Dendritic cell treated with granulocyte-macrophage colony-stimulating factor and Interleukin-4, amounts not matched to agents 40 ng/mL and 50 ng/mL, for 4 days (primary cell): Measurements from ENCODE around the gene SLC7A11.
"Not testable (repeated sequence)": the region's sequence is repeated elsewhere in the genome, so short reads cannot be mapped to it uniquely, and the experiment has no call there.

Experiments
- H3K27ac Mint-ChIP-seq: one replicate; pipeline ENCODE4 v1.8.0; 2022; ENCODE audit warnings: mild to moderate bottlenecking, mixed read lengths
- H3K27me3 Mint-ChIP-seq: one replicate; pipeline ENCODE4 v1.8.0; 2022; ENCODE audit warnings: mild to moderate bottlenecking, mixed read lengths
- H3K36me3 Mint-ChIP-seq: one replicate; pipeline ENCODE4 v1.8.0; 2022; ENCODE audit warnings: low read depth, mixed read lengths
- H3K4me1 Mint-ChIP-seq: one replicate; pipeline ENCODE4 v1.8.0; 2022; ENCODE audit warnings: low read depth, mixed read lengths
- H3K4me3 Mint-ChIP-seq: one replicate; pipeline ENCODE4 v1.8.0; 2022; ENCODE audit warnings: mild to moderate bottlenecking, moderate library complexity, mixed read lengths
- H3K9me3 Mint-ChIP-seq: one replicate; pipeline ENCODE4 v1.8.0; 2022; ENCODE audit warnings: mixed read lengths
- intact Hi-C: fragments of 100-400 bp; cut with micrococcal nuclease; formaldehyde crosslinking; loops from one replicate; pipeline ENCODE4 v1.15.0; 2022

The SLC7A11 gene

GRCh38 chr4:138237132-138237531 is 5.0 kb downstream of the SLC7A11 start:
- Mint-ChIP-seq H3K4me1 (peaks cover 30% of the 10 kb centered on the region), H3K4me3 (peak overlapping the region; percentile 23), H3K36me3 (peaks cover 15% of the 10 kb centered on the region), H3K27ac (peak overlapping the region; percentile 76)
- intact Hi-C loops, H3K9me3 Mint-ChIP-seq, H3K27me3 Mint-ChIP-seq: not testable (repeated sequence)

GRCh38 chr4:138236037-138236436 is 6.1 kb downstream of the SLC7A11 start:
- H3K4me1 Mint-ChIP-seq, result peaks cover 23% of the 10 kb centered on the region
- intact Hi-C loops, result no loop called here
- no peaks in the 10 kb centered on the region for H3K9me3 Mint-ChIP-seq
- no peak overlapping the region for H3K4me3 Mint-ChIP-seq
- H3K27me3 Mint-ChIP-seq, result no peaks in the 10 kb centered on the region
- H3K36me3 Mint-ChIP-seq, result peaks cover 11% of the 10 kb centered on the region
- peak overlapping the region; percentile 76 for H3K27ac Mint-ChIP-seq

GRCh38 chr4:138235419-138235952 is 6.7 kb downstream of the SLC7A11 start:
- Mint-ChIP-seq H3K27ac (peak overlapping the region; percentile 76), H3K36me3 (peaks cover 15% of the 10 kb centered on the region), H3K4me1 (peaks cover 22% of the 10 kb centered on the region), H3K9me3 (no peaks in the 10 kb centered on the region), H3K27me3 (no peaks in the 10 kb centered on the region), H3K4me3 (peak overlapping the region; percentile 6)
- intact Hi-C loops, result no loop called here

- H3K27me3 Mint-ChIP-seq, result no peaks in the 10 kb centered on the region
- intact Hi-C loops, result loop anchor here (5.0 kb wide), 1 partner anchor 42 kb away; no protein-coding TSS in a partner anchor
- H3K36me3 Mint-ChIP-seq, result peaks cover 17% of the 10 kb centered on the region
Observed at GRCh38 chr4:138234248-138234647, 7.9 kb downstream of the SLC7A11 start.

GRCh38 chr4:138233313-138234034 is 8.7 kb downstream of the SLC7A11 start:
- H3K36me3 Mint-ChIP-seq, result peaks cover 21% of the 10 kb centered on the region
- peaks cover 25% of the 10 kb centered on the region for H3K4me1 Mint-ChIP-seq
- no peak overlapping the region for H3K4me3 Mint-ChIP-seq
- no peaks in the 10 kb centered on the region for H3K9me3 Mint-ChIP-seq
- peak overlapping the region; percentile 84 for H3K27ac Mint-ChIP-seq
- intact Hi-C loops, result loop anchor here (5.0 kb wide), 1 partner anchor 41 kb away; no protein-coding TSS in a partner anchor
- no peaks in the 10 kb centered on the region for H3K27me3 Mint-ChIP-seq

More at GRCh38 chr4:138234248-138234647, 7.9 kb downstream of the SLC7A11 start:
- H3K4me3 Mint-ChIP-seq, result no peak overlapping the region
- peaks cover 25% of the 10 kb centered on the region for H3K4me1 Mint-ChIP-seq
- H3K9me3 Mint-ChIP-seq, result no peaks in the 10 kb centered on the region
- peak overlapping the region; percentile 84 for H3K27ac Mint-ChIP-seq

GRCh38 chr4:138232364-138232763 is 9.8 kb downstream of the SLC7A11 start:
- H3K4me3 Mint-ChIP-seq, result no peak overlapping the region
- H3K4me1 Mint-ChIP-seq, result peaks cover 25% of the 10 kb centered on the region
- intact Hi-C loops, result loop anchor here (5.0 kb wide), 1 partner anchor 40 kb away; no protein-coding TSS in a partner anchor

GRCh38 chr4:138230048-138230447 is 12.1 kb downstream of the SLC7A11 start:
- Mint-ChIP-seq H3K4me3 (no peak overlapping the region), H3K27ac (peak overlapping the region; percentile 78), H3K9me3 (no peaks in the 10 kb centered on the region), H3K36me3 (peaks cover 27% of the 10 kb centered on the region), H3K27me3 (no peaks in the 10 kb centered on the region), H3K4me1 (peaks cover 28% of the 10 kb centered on the region)
- intact Hi-C loops, result loop anchor here (5.0 kb wide), 1 partner anchor 38 kb away; no protein-coding TSS in a partner anchor

More at GRCh38 chr4:138232364-138232763, 9.8 kb downstream of the SLC7A11 start:
- Mint-ChIP-seq H3K27me3 (no peaks in the 10 kb centered on the region), H3K27ac (no peak overlapping the region), H3K9me3 (no peaks in the 10 kb centered on the region), H3K36me3 (peaks cover 21% of the 10 kb centered on the region)

- H3K36me3 Mint-ChIP-seq, result peaks cover 34% of the 10 kb centered on the region
Observed at GRCh38 chr4:138229160-138229559, 13.0 kb downstream of the SLC7A11 start.

GRCh38 chr4:138226351-138226750 is 15.8 kb downstream of the SLC7A11 start:
- intact Hi-C loops, result no loop called here
- no peak overlapping the region for H3K27ac Mint-ChIP-seq
- peaks cover 39% of the 10 kb centered on the region for H3K4me1 Mint-ChIP-seq
- no peaks in the 10 kb centered on the region for H3K27me3 Mint-ChIP-seq
- no peak overlapping the region for H3K4me3 Mint-ChIP-seq
- no peaks in the 10 kb centered on the region for H3K9me3 Mint-ChIP-seq
- peaks cover 26% of the 10 kb centered on the region for H3K36me3 Mint-ChIP-seq

More at GRCh38 chr4:138229160-138229559, 13.0 kb downstream of the SLC7A11 start:
- Mint-ChIP-seq H3K9me3 (no peaks in the 10 kb centered on the region), H3K4me3 (no peak overlapping the region), H3K27ac (peak overlapping the region; percentile 78), H3K4me1 (peaks cover 34% of the 10 kb centered on the region), H3K27me3 (no peaks in the 10 kb centered on the region)
- intact Hi-C loops, result no loop called here

GRCh38 chr4:138225477-138225876 is 16.7 kb downstream of the SLC7A11 start:
- Mint-ChIP-seq H3K4me1 (peaks cover 33% of the 10 kb centered on the region), H3K36me3 (peaks cover 18% of the 10 kb centered on the region), H3K9me3 (no peaks in the 10 kb centered on the region)

GRCh38 chr4:138224614-138225013 is 17.5 kb downstream of the SLC7A11 start:
- Mint-ChIP-seq H3K27ac (no peak overlapping the region), H3K9me3 (no peaks in the 10 kb centered on the region), H3K27me3 (no peaks in the 10 kb centered on the region), H3K4me3 (no peak overlapping the region), H3K4me1 (peaks cover 27% of the 10 kb centered on the region), H3K36me3 (peaks cover 18% of the 10 kb centered on the region)
- intact Hi-C loops, result no loop called here

More at GRCh38 chr4:138225477-138225876, 16.7 kb downstream of the SLC7A11 start:
- intact Hi-C loops, result no loop called here
- H3K4me3 Mint-ChIP-seq, result no peak overlapping the region
- peak overlapping the region; percentile 80 for H3K27ac Mint-ChIP-seq
- H3K27me3 Mint-ChIP-seq, result no peaks in the 10 kb centered on the region

- no peak overlapping the region for H3K4me3 Mint-ChIP-seq
- peaks cover 13% of the 10 kb centered on the region for H3K36me3 Mint-ChIP-seq
- H3K4me1 Mint-ChIP-seq, result peaks cover 27% of the 10 kb centered on the region
- intact Hi-C loops, result no loop called here
- no peak overlapping the region for H3K27ac Mint-ChIP-seq
- H3K9me3 Mint-ChIP-seq, result no peaks in the 10 kb centered on the region
- H3K27me3 Mint-ChIP-seq, result no peaks in the 10 kb centered on the region
Observed at GRCh38 chr4:138223231-138223910, 18.8 kb downstream of the SLC7A11 start.

GRCh38 chr4:138222046-138222445 is 20.1 kb downstream of the SLC7A11 start:
- Mint-ChIP-seq H3K36me3 (peaks cover 14% of the 10 kb centered on the region), H3K4me1 (peaks cover 33% of the 10 kb centered on the region), H3K27ac (no peak overlapping the region), H3K4me3 (no peak overlapping the region), H3K27me3 (no peaks in the 10 kb centered on the region), H3K9me3 (no peaks in the 10 kb centered on the region)
- intact Hi-C loops, result no loop called here

GRCh38 chr4:138218976-138219375 is 23.2 kb downstream of the SLC7A11 start:
- H3K4me1 Mint-ChIP-seq, result peaks cover 34% of the 10 kb centered on the region
- H3K27me3 Mint-ChIP-seq, result no peaks in the 10 kb centered on the region
- no peak overlapping the region for H3K4me3 Mint-ChIP-seq
- intact Hi-C loops, result no loop called here
- no peaks in the 10 kb centered on the region for H3K9me3 Mint-ChIP-seq
- no peak overlapping the region for H3K27ac Mint-ChIP-seq
- peaks cover 24% of the 10 kb centered on the region for H3K36me3 Mint-ChIP-seq
